GM19395 (cell line): Measurements from ENCODE around the gene KYNU.
"Not testable (repeated sequence)": the region's sequence is repeated elsewhere in the genome, so short reads cannot be mapped to it uniquely, and the experiment has no call there.

Experiments used
- ATAC-seq: cut with Tn5 transposase; IDR thresholded peaks from one replicate; pipeline ENCODE4 v1.9.1; 2021; ENCODE audit warnings: mild to moderate bottlenecking, moderate library complexity; ENCODE audit not compliant: unreplicated experiment

The KYNU gene

DNA sequence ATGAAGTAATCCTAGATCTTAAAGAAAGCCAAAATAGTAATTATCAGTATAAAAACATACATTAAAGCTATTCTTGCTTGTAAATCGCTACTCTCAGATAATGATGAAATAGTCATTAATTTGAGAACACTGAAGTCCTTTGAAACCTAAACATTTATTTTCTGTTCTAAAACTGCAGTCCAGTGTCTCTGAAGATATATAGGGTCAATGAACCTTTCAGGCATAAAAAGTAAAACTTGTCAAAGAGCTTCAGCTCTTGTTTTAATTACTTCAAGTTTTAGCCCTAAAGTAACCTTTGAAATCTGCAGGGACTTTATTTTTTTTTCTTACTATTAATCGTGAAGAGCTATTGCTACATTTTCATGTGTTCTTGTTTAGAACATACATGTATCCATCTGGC lies 116.3 kb downstream of the KYNU start:
- no peak for ATAC-seq

DNA sequence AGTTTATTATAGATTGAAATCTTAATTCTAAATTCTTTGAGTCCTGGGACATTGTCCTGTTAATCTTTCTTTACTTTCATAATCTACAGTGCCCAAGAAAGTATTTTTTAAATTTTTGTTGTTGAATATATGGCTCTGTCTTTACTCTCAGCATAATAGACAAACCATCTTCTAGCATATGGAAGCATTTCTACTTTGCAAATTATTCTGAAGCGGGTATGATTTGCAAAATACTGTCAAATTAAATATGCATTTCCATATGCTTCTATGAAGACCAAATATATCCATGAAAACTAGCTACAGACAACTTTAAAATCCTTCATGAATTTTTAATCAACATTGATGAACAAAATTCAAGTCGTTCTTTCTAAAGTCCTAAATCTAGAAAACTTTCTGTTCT lies 117.2 kb downstream of the KYNU start:
- ATAC-seq = no peak

DNA sequence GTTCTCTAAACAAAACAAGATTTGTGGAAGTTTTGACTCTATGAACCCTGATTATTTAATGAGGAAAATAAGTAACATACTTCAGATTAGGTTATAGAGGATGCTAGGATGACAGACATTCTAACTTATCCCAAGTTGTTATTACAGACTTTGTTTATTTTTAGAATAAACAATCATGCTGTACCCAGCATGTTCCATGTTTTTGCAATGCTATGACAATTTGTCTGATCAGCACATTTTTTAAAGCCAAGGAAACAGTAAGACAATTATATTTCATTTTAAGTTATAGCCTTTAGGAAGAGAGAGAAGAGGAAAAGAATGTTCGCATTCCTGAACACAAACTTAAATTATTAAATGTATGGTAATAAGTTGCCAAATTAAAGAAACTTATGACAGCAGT lies 119.8 kb downstream of the KYNU start:
- ATAC-seq = no peak

DNA sequence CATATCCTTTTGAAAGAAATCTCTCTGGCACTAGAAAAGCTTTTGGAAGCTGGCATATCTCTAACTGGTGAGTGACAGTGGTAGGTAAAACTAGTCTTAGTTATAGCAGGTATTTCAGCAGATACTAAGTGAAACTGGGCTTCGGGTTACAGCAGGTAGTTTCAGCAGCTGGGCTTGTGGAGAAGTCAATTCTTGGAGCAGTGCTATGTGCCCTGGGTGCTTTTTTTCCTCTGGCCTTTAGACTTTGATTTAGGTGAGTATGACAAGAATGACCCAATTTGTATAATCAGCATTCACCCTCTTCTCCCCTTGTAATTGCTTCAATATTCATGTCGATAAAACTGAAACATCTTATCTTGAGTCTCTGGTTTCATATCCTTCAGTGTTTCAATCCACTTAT lies 123.1 kb downstream of the KYNU start:
- ATAC-seq = no peak

DNA sequence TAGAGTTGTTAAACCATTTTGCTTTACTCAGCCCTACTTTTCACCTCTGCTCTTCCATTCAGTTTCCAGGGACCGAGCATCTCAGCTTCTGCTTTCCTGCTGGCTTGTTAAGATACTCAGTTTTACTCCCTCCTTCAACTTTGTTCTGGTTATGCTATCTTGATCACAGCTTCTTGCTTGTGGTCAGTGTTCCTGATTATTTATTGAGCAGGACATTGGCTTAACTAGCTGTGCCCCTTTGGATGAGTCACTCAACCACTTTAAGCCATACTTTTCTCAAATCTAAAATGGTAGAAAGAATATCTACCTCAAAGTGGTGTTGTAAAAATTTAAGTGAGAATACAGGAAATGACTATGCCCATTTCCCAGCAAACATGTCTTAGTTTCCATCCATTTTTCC lies 124.0 kb downstream of the KYNU start:
- ATAC-seq = no peak

DNA sequence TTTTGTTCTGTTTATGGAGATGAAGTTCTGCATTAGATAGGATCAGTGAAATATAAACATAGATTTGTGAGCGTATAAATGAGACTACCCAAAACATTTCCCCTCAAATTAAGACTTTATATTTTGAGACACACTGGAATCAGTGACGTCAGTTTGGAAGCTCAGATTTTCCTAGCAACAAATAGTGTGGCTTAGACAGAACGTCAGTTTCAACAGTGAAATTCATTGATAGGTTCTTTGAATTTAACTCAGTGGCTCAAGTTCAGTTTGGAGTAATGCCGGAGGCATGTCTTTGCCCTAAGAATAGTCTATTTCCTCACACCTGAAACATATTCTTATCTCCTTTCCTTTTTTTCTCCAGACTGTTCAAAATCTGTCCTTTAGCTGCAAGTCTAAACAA lies 138.2 kb downstream of the KYNU start:
- no peak for ATAC-seq

DNA sequence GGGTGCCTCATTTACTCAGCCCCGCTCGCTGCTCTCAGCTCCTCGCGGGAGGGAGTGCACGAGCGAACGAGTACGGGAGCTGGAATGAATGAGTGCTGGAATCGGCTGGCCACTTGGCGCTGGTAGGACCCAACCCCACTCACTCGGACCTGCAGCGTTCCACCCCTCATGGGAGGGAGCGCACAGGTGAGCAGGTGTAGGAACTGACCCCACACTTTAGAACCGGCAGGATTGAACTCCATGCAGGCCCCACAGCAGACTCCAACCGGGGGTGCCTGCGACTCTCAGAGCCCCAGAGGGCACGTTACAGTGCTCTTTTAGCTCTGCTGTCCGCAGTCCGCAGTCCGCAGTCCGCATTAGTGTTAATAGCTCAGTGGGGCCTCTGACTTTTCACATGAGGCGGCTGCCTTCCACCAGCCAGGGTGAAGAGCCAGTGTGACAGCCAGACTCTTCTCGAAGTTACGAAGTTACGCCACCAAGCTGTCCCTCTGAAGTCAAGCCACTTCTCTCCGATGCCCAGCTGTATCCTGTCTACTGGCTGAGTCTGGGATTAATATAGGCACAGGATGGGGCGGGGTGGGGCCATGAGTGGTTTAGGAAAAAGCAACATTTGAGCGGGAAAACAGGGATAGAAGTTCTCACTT lies 149.1 kb downstream of the KYNU start:
- no peak for ATAC-seq

DNA sequence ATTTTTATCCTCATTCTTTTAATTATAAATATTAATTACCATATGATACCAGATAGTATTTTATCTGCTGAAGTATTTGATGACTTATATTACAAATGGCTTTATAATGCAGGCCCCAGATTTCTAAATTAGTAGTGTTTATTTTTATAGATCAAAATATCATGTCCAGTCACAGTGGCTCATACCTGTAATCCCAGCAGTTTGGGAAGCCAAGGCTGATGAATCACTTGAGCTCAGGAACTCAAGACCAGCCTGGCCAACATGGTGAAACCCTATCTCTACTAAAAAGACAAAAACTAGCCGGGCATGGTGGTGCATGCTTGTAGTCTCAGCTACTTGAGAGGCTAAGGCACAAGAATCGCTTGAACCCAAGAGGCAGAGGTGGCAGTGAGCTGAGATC lies 151.7 kb downstream of the KYNU start:
- ATAC-seq = no peak

DNA sequence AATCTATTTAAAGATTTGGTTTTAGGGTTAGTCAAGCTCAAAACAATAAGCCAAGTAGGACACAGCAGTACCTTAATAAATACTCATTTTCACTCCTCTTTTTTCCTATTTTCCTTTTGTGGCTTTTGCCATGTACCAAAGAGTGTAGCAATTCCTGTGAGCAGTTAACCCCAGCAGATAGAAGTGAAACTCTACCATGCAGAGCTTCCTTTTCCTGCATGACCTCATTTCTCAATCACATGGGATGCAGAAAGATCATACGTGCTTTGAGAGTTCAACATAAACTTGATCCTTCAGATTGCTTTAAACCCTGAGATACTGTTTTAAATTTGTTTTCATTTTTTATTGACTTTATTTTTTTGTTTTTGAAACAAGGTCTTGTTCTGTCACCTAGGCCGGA lies 152.7 kb downstream of the KYNU start:
- peak; percentile 48 for ATAC-seq

DNA sequence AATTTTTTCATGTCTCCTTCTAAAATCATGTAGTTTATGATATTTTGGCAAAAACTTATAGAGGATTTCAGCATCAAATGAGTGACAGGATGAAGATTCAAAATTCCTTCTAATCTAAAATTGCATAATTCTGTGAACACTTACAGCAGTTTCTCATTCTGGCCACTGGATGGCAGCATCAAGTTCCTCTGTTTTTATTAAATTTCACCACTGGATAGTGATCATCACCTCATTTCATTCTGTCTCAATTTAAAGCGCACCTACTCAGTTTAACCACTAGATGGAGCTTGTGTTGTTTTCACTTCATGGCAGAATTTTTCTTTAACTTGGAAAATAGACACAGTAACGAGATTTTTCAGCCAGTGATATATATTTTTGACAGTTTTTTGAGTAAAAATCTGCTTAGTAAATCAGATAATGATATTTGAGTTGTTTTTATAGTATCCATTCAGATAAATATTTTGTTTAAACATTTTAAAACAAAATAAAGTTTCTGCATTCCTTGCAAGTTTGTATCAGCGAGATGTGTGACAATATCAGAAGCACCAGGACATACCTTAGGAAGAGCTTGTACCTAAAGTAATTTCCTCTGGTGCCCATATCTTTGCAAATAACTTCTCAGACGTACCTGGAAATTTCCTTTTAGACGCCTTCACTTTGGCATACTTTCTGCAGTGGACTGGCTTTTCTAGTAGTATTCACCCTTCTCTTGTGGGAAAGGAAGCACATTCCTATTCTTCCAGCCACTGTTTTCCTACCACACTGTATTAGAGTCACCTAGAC lies 157.0 kb downstream of the KYNU start:
- ATAC-seq = peak; percentile 81

DNA sequence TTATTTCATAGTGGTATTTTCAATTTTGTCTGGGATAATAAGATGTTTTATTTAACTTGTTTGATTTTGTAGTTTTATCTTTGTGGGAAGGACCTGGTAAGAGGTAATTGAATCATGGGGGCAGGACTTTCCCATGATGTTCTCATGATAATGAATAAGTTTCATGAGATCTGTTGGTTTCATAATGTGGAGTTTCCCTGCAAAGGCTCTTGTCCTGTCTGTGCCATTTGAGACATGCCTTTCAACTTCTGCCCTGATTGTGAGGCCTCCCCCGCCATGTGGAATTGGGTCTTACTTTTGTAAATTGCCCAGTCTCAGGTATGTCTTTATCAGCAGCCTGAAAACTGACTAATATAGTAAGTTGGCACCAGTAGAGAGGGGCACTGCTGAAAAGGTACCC lies 174.0 kb downstream of the KYNU start:
- ATAC-seq = no peak

DNA sequence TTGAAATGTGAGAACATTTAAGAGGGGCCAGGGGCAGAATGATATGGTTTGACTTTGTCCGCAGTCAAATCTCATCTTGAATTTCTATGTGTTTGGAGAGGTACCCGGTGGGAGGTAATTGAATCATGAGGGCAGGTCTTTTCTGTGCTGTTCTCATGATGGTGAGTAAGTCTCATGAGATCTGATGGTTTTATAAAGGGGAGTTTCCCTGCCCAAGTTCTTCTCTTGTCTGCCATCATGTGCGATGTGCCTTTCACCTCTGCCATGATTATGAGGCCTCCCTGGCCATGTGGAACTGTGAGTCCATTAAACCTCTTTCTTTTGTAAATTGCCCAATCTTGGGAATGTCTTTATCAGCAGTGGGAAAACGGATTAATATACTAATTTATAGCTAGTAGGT lies 176.0 kb downstream of the KYNU start:
- not testable (repeated sequence) for ATAC-seq

DNA sequence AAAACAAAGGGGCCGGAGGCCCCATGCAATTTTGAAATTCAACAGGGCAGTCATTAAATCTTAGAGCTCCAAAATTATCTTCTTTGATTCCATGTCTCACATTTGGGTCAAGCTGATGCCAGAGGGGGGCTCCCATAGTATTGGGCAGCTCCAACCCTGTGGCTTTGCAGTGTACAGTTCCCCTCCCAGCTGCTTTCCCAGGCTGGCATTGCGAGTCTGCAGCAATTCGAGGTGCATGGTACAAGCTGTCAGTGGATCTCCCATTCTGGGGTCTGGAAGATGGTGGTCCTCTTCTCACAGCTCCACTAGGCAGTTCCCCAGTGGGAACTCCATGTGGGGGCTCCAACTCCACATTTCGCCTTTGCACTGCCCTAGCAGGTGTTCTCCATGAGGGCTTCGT lies 179.1 kb downstream of the KYNU start:
- ATAC-seq = no peak

DNA sequence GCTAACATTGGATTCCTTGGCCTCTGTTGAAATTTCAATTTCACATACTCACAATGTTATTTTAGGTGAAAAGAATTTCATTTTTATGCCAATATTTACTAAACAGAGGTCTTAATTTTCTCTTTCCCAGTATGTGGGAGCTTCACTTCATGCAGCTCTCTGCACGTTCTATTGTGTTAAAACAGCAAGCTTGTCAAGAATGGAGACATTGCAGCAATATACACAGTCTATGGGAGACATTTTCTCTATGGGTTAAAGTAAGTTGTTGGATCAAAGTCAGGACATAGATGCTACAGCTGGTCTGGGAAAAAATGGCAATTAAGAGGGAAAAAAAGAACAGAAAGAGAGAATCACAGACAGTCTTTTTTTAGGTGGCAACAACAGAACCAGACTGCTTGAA lies 181.4 kb downstream of the KYNU start:
- ATAC-seq = no peak

DNA sequence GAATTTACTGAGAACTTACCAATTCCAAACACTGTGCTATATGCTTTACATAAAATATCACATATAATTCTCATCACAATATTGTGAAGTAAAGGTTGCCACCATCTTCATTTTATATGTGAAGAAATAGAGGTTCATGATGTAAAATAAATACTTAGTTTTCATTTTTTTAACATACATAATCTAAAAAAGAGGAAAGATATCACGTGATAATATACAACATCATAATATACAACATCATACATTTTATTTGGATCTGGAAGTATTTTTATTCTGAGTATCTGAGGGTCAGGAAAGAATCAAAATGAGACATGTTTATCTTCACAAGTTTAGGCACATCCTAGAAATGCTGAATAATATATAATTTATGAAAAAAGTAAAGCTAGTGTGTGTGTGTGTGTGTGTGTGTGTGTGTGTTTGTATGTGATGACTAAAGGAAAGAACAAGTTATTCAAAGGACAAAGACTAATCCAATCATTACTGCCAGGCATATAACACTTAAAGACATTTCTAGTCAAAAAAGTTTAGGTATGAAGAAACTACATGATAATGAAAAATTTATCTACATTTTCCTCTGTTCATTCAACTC lies 186.2 kb downstream of the KYNU start:
- no peak for ATAC-seq

DNA sequence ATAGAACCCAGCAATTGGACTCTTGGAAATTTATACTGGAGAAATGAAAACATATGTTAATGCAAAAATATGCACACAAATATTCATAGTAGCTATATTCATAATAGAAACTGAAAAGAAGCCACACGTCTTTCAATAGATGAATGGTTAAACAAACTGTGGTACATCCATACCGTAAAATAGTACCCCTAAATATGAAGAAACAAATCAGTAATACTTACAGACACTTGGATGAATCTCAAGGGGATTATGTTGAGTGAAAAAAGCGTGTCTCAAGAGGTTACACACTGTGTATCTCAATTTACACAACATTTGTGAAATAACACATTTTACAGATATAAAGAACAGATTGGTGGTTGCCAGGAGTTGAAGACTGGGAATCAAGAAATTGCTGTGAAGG lies 190.6 kb downstream of the KYNU start:
- no peak for ATAC-seq

DNA sequence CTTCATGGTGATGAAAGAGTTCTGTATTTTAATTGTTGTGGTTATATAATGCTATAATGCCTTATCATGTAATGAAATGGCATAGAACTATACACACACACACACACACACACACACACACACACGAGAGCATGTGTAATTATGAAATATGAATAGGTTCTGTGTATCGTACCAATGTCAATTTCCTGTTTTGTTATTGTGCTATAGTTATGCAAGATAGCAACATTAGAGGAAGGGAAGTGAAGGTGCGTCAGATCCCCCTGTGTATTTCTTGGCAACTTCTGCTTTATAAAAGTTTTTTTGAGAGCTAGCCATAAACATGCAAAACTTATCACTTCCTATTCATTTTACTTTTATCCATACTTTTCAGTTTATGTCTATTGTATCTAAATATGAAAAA lies 191.0 kb downstream of the KYNU start:
- ATAC-seq = no peak

DNA sequence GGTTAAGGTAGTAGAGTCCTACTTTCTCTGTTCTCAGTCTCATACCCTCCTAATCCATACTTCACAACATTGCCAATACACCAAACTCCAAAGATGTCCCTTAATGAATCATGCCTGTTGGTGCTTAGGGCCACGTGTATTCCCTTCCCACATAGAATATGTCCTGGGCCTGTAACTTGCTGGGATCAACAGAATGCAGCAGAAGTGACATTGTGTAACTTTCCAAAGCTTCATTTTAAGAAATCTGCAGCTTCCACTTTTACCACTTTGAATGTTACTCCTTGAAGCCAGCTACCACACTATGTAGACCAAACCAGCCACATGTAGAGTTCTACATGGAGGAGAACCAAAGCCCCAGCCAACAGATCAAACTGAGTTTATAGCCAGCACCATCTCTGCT lies 193.2 kb downstream of the KYNU start:
- ATAC-seq = no peak

DNA sequence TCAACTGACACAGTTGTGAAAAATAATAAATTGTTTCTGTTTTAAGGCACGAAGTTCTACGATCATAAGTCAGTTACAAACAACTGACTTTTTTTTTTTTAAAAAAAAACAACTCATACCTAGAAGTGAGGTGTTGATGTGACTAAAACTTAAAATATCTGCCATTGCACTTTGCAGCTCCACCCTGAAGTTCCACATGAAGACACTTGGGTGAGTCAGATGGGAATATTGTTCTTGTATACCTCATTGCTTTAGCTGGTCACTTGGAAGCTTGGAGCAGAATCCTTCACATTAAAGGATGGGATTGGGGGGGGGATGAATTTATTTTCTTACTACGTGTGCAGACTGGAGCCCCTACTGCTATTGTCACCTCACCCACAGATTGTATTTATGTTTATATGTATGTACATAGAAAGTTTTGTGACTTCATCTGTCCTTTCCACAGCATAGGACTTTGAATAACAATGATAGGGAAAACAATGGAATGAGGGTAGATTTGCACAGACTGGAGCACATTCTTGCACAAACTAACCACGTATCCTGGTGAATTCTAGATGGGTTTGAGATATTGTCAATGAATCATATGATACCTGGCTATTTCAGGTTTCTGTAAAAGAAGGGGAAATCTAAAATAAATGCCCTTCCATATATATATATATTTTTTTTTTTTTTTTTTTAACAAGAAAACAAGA lies 193.9 kb downstream of the KYNU start:
- ATAC-seq = no peak

DNA sequence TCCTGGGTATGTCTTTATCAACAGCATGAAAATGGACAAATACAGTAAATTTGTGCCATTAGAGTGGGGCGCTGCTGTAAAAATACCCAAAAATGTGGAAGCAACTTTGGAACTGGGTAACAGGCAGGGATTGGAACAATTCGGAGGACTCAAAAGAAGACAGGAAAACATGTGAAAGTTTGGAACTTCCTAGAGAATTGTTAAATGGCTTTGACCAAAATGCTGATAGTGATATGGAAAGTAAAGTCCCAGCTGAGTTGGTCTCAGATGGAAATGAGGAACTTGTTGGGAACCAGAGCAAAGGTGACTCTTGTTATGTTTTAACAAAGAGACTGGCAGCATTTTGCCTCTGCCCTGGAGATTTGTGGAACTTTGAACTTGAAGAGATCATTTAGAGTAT lies 197.4 kb downstream of the KYNU start:
- ATAC-seq = not testable (repeated sequence)

DNA sequence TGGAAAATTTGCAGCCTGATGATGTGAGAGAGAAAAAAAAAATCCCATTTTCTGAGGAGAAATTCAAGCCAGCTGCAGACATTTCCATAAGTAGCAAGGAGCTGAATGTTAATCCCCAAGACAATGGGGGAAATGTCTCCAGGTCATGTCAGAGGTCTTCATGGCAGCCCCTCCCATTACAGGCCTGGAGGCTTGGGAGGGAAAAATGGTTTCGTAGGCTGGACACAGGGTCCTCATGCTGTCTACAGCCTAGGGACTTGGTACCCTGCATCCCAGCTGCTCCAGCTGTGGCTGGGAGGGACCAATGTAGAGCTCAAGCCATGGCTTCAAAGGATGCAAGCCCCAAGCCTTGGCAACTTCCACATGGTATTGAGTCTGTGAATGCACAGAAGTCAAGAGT lies 198.2 kb downstream of the KYNU start:
- ATAC-seq = no peak

DNA sequence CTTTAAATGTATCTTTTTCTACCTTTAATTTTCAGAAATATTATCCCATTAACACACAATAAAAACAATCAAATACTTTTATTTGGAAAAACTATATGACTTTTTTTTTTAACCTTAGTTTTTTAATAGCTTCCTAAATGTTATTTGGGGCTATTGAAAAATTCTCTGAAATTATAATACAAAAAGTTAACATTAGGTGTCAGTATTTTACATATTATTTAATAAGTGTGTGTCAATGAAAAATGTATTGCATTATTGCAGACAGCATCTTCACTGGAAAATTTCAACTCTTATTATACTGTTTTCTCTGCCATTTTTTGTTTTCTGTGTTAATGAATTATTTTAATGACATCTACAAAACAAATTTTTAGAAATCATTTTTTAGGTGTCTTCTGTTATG lies 200.6 kb downstream of the KYNU start:
- no peak for ATAC-seq
